ENCODE data around the gene DUSP21. TPM values are rescaled to one million over a fixed set of nuclear protein-coding genes. Genes with fewer than 3 reads are reported as not detected.

DUSP21 gene
- total RNA-seq (not detected), total RNA-seq (0 reads per million in 29 experiments)
- total RNA-seq (2013), result not detected

GRCh38 chrX:44843753-44844152, at the start of gene DUSP21:
Gene DUSP21, plus strand, starts transcription at chrX:44844021. Its CDS starts 112 bp downstream, at chrX:44844133.
- no peaks in the 10 kb centered on the region for H3K4me1 Mint-ChIP-seq
- CTCF ChIA-PET, result no interaction called here
- POLR2A ChIA-PET, result no interaction called here

DNA sequence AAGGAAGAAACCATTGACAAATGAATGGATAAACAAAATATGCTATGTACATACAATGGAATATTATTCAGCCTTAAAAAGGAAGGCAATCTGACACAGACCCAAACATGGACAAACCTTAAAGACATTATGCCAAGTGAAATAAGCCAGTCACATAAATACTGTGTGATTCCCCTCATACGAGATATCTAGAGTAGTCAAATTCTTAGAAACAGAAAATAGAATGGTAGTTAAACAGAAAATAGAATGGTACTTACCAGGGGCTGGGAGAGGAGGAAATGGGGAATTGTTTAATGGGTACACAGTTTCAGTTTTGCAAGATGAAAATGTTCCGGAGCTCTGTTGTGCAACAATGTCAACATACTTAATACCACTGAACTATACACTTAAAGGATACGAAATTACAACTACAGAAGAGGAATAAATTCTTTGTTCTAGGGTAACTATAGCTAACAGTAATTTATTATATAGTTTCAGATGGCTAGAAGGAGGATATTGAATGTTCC, 47.8 kb upstream of the DUSP21 start:
- ChIA-PET POLR2A (no interaction called here), CTCF (no interaction called here)
- H3K4me1 ChIP-seq (ENCODE audit: control insufficient read depth in 1 of 2, extremely low read depth in 1 of 2, insufficient read depth in 2 of 2, low read length in 2 of 2), result no peaks in the 10 kb centered on the region
- no peaks in the 10 kb centered on the region for H3K9me3 ChIP-seq
- no peak overlapping the region for H3K27ac ChIP-seq (ENCODE audit: low read length)
- Mint-ChIP-seq H3K4me3 (no peak overlapping the region), H3K9me3 (no peaks in the 10 kb centered on the region), H3K27ac (no peak overlapping the region), H3K4me1 (no peaks in the 10 kb centered on the region), H3K36me3 (no peaks in the 10 kb centered on the region), H3K27me3 (no peaks in the 10 kb centered on the region)
- no peak overlapping the region for H3K4me3 ChIP-seq (ENCODE audit: control insufficient read depth in 1 of 2, extremely low read depth in 1 of 2, low read length in 1 of 2)
- no peaks in the 10 kb centered on the region for H3K36me3 ChIP-seq (ENCODE audit: control insufficient read depth in 2 of 2, extremely low read depth in 1 of 2, insufficient read depth in 1 of 2, low read length in 1 of 2)
- ATAC-seq (replicated peaks in 1 of 4) (no peak), DNase-seq (no peak)
- WGBS (ENCODE audit: insufficient coverage), result no CpG with 5 or more reads among the region's 3 CpGs
- H3K27me3 ChIP-seq (replicated peaks in 1 of 2; ENCODE audit: control insufficient read depth in 2 of 2, extremely low read depth in 1 of 2, insufficient read depth in 2 of 2, low read length in 1 of 2), result no peaks in the 10 kb centered on the region

More at GRCh38 chrX:44843753-44844152, at the start of gene DUSP21:
- no peak for DNase-seq
- Mint-ChIP-seq H3K9me3 (no peaks in the 10 kb centered on the region), H3K4me3 (no peak within 1 kb of the TSS), H3K27ac (no peak within 1 kb of the TSS), H3K36me3 (no peaks in the 10 kb centered on the region), H3K27me3 (peaks cover 0 to 3% of the 10 kb centered on the region in 2 donors)
- Histone ChIP-seq H3K4me3 (ENCODE audit: control insufficient read depth in 1 of 2, extremely low read depth in 1 of 2, low read length in 1 of 2) (no peak within 1 kb of the TSS), H3K27ac (ENCODE audit: low read length) (no peak within 1 kb of the TSS), H3K4me1 (ENCODE audit: control insufficient read depth in 1 of 2, extremely low read depth in 1 of 2, insufficient read depth in 2 of 2, low read length in 2 of 2) (no peaks in the 10 kb centered on the region), H3K36me3 (ENCODE audit: control insufficient read depth in 2 of 2, extremely low read depth in 1 of 2, insufficient read depth in 1 of 2, low read length in 1 of 2) (no peaks in the 10 kb centered on the region), H3K9me3 (no peaks in the 10 kb centered on the region), H3K27me3 (replicated peaks in 1 of 2; ENCODE audit: control insufficient read depth in 2 of 2, extremely low read depth in 1 of 2, insufficient read depth in 2 of 2, low read length in 1 of 2) (no peaks in the 10 kb centered on the region)
- no peak for ATAC-seq (replicated peaks in 1 of 4)
- WGBS (ENCODE audit: insufficient coverage), result 100% methylated on average over 4 of the region's 16 CpGs

DNA sequence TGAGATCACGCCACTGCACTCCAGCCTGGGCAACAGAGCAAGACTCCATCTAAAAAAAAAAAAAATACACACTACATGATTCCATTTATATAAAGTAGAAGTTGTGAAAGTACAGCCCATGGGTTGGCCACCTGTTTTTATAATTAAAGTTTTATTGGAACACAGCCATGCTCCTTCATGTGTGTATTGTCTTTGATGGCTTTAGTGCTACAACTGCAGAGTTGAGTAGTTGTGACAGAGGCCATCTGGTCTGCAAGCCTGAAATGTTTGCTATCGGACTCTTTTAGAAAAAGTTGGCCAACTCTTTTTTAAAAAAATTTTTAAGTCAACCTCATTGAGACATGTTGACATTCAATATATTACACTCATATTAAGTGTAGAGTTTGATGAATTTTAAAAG, 41.2 kb upstream of the DUSP21 start:
- Mint-ChIP-seq H3K36me3 (no peaks in the 10 kb centered on the region), H3K27ac (no peak overlapping the region), H3K9me3 (no peaks in the 10 kb centered on the region), H3K27me3 (no peaks in the 10 kb centered on the region), H3K4me3 (no peak overlapping the region), H3K4me1 (no peaks in the 10 kb centered on the region)
- H3K4me3 ChIP-seq (ENCODE audit: control insufficient read depth in 1 of 2, extremely low read depth in 1 of 2, low read length in 1 of 2), result no peak overlapping the region
- no peaks in the 10 kb centered on the region for H3K27me3 ChIP-seq (replicated peaks in 1 of 2; ENCODE audit: control insufficient read depth in 2 of 2, extremely low read depth in 1 of 2, insufficient read depth in 2 of 2, low read length in 1 of 2)
- H3K4me1 ChIP-seq (ENCODE audit: control insufficient read depth in 1 of 2, extremely low read depth in 1 of 2, insufficient read depth in 2 of 2, low read length in 2 of 2), result no peaks in the 10 kb centered on the region
- DNase-seq, result no peak
- CTCF ChIA-PET, result no interaction called here
- WGBS (ENCODE audit: insufficient coverage), result no CpG with 5 or more reads among the region's 2 CpGs
- POLR2A ChIA-PET, result no interaction called here
- H3K9me3 ChIP-seq, result no peaks in the 10 kb centered on the region
- no peaks in the 10 kb centered on the region for H3K36me3 ChIP-seq (ENCODE audit: control insufficient read depth in 2 of 2, extremely low read depth in 1 of 2, insufficient read depth in 1 of 2, low read length in 1 of 2)
- no peak overlapping the region for H3K27ac ChIP-seq (ENCODE audit: low read length)
- ATAC-seq (replicated peaks in 1 of 4), result no peak

DNA sequence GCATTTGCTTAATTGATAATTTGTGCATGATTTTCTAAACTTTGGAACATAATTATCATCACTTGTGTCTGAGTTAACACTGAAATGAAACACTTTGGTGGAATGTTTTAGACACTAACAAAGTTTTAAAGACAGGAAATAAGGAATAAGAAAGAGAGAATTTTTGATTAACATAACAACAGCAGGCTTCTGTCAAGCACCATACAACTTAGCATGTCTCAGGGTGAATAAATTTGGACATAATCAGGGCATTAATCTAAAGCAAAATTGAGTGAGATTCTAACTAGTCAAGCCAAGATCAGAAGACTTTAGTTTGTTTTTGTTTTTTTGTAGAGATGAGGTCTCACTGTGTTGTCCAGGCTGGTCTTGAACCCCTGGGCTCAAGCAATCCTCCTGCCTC, 28.1 kb upstream of the DUSP21 start:
- Mint-ChIP-seq H3K4me3 (no peak overlapping the region), H3K36me3 (no peaks in the 10 kb centered on the region), H3K27me3 (peaks cover 0 to 10% of the 10 kb centered on the region in 2 donors), H3K27ac (no peak overlapping the region), H3K4me1 (no peaks in the 10 kb centered on the region), H3K9me3 (no peaks in the 10 kb centered on the region)
- DNase-seq, result no peak
- Histone ChIP-seq H3K27me3 (replicated peaks in 1 of 2; ENCODE audit: control insufficient read depth in 2 of 2, extremely low read depth in 1 of 2, insufficient read depth in 2 of 2, low read length in 1 of 2) (no peaks in the 10 kb centered on the region), H3K4me3 (ENCODE audit: control insufficient read depth in 1 of 2, extremely low read depth in 1 of 2, low read length in 1 of 2) (no peak overlapping the region), H3K36me3 (ENCODE audit: control insufficient read depth in 2 of 2, extremely low read depth in 1 of 2, insufficient read depth in 1 of 2, low read length in 1 of 2) (no peaks in the 10 kb centered on the region), H3K9me3 (no peaks in the 10 kb centered on the region), H3K4me1 (ENCODE audit: control insufficient read depth in 1 of 2, extremely low read depth in 1 of 2, insufficient read depth in 2 of 2, low read length in 2 of 2) (no peaks in the 10 kb centered on the region), H3K27ac (ENCODE audit: low read length) (no peak overlapping the region)
- POLR2A ChIA-PET, result no interaction called here
- CTCF ChIA-PET, result no interaction called here
- no peak for ATAC-seq (replicated peaks in 1 of 4)

DNA sequence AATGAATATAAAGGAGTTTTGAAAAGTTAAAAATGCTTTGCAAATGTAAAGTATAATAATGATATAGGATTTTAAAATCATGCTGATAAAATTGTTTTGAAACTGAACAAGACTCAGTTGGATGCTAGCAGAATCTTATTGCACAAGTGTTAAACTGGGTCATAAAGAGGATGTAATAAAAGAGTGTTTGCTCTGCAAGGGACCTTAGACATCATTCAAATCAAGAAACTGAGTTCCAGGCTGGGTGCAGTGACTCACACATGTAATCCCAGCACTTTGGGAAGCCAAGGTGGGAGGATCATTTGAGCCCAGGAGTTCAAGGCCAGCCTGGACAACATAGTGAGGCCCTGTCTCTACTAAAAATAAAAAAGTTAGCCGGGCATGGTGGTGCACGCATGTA, 27.5 kb upstream of the DUSP21 start:
- no peaks in the 10 kb centered on the region for H3K36me3 Mint-ChIP-seq
- WGBS (ENCODE audit: insufficient coverage), result no CpG with 5 or more reads among the region's 2 CpGs
- H3K27me3 Mint-ChIP-seq, result peaks cover 0 to 10% of the 10 kb centered on the region in 2 donors
- H3K9me3 ChIP-seq, result no peaks in the 10 kb centered on the region
- H3K27me3 ChIP-seq (replicated peaks in 1 of 2; ENCODE audit: control insufficient read depth in 2 of 2, extremely low read depth in 1 of 2, insufficient read depth in 2 of 2, low read length in 1 of 2), result no peaks in the 10 kb centered on the region
- POLR2A ChIA-PET, result no interaction called here
- no peak overlapping the region for H3K4me3 ChIP-seq (ENCODE audit: control insufficient read depth in 1 of 2, extremely low read depth in 1 of 2, low read length in 1 of 2)
- no peaks in the 10 kb centered on the region for H3K4me1 Mint-ChIP-seq
- no peak overlapping the region for H3K27ac ChIP-seq (ENCODE audit: low read length)
- no peak overlapping the region for H3K27ac Mint-ChIP-seq
- ATAC-seq (replicated peaks in 1 of 4) (no peak), DNase-seq (no peak)
- no peaks in the 10 kb centered on the region for H3K4me1 ChIP-seq (ENCODE audit: control insufficient read depth in 1 of 2, extremely low read depth in 1 of 2, insufficient read depth in 2 of 2, low read length in 2 of 2)
- no peaks in the 10 kb centered on the region for H3K36me3 ChIP-seq (ENCODE audit: control insufficient read depth in 2 of 2, extremely low read depth in 1 of 2, insufficient read depth in 1 of 2, low read length in 1 of 2)
- no peaks in the 10 kb centered on the region for H3K9me3 Mint-ChIP-seq
- H3K4me3 Mint-ChIP-seq, result no peak overlapping the region
- CTCF ChIA-PET, result no interaction called here

DNA sequence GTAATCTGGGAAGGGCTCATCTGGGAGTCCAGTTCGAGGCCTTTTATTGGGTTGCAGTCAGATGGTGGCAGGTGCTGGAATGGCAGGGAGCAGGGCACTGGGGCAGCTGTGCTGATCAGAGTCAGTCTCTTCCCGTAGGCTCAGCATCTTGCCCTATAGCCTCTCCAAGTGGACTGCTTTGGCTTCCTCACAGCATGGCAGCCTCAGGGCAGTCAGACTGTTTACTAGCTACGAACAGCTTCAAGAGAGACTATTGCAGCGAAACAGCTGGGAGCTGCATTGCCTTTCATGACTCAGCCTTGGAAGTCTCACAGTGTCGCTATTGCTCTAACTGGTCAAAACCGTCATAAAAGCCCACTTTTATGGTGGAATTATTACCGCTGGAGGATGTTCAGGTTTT, 26.8 kb upstream of the DUSP21 start:
- Mint-ChIP-seq H3K9me3 (peaks cover 0 to 3% (median 0%) of the 10 kb centered on the region in 3 donors), H3K27ac (no peak overlapping the region), H3K27me3 (peaks cover 0 to 10% of the 10 kb centered on the region in 2 donors), H3K36me3 (no peaks in the 10 kb centered on the region), H3K4me3 (no peak overlapping the region), H3K4me1 (no peaks in the 10 kb centered on the region)
- POLR2A ChIA-PET, result no interaction called here
- Histone ChIP-seq H3K36me3 (ENCODE audit: control insufficient read depth in 2 of 2, extremely low read depth in 1 of 2, insufficient read depth in 1 of 2, low read length in 1 of 2) (no peaks in the 10 kb centered on the region), H3K9me3 (no peaks in the 10 kb centered on the region), H3K27me3 (replicated peaks in 1 of 2; ENCODE audit: control insufficient read depth in 2 of 2, extremely low read depth in 1 of 2, insufficient read depth in 2 of 2, low read length in 1 of 2) (no peaks in the 10 kb centered on the region), H3K4me3 (ENCODE audit: control insufficient read depth in 1 of 2, extremely low read depth in 1 of 2, low read length in 1 of 2) (no peak overlapping the region), H3K27ac (ENCODE audit: low read length) (no peak overlapping the region), H3K4me1 (ENCODE audit: control insufficient read depth in 1 of 2, extremely low read depth in 1 of 2, insufficient read depth in 2 of 2, low read length in 2 of 2) (no peaks in the 10 kb centered on the region)
- WGBS (ENCODE audit: insufficient coverage), result 86% methylated on average over 3 of the region's 7 CpGs
- ATAC-seq (replicated peaks in 1 of 4) (no peak), DNase-seq (no peak)
- CTCF ChIA-PET, result no interaction called here

DNA sequence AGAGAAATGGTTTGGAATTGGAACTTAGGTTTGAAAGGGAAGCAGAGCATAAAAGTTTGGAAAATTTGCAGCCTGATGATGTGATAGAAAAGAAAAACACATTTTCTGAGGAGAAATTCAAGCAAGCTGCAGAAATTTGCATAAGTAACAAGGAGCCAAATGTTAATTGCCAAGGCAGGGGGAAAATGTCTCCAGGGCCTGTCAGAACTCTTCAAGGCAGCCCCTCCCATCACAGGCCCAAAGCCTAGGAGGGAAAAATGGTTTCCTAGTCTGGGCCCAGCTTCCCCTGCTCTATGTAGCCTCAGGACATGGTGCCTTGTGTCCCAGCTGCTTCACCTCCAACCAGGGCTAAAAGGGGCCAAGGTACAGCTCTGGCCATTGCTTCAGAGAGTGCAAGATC, 21.2 kb upstream of the DUSP21 start:
- Histone ChIP-seq H3K4me1 (ENCODE audit: control insufficient read depth in 1 of 2, extremely low read depth in 1 of 2, insufficient read depth in 2 of 2, low read length in 2 of 2) (no peaks in the 10 kb centered on the region), H3K4me3 (ENCODE audit: control insufficient read depth in 1 of 2, extremely low read depth in 1 of 2, low read length in 1 of 2) (no peak overlapping the region), H3K36me3 (ENCODE audit: control insufficient read depth in 2 of 2, extremely low read depth in 1 of 2, insufficient read depth in 1 of 2, low read length in 1 of 2) (no peaks in the 10 kb centered on the region), H3K27me3 (replicated peaks in 1 of 2; ENCODE audit: control insufficient read depth in 2 of 2, extremely low read depth in 1 of 2, insufficient read depth in 2 of 2, low read length in 1 of 2) (no peaks in the 10 kb centered on the region), H3K9me3 (no peaks in the 10 kb centered on the region), H3K27ac (ENCODE audit: low read length) (no peak overlapping the region)
- ChIA-PET POLR2A (no interaction called here), CTCF (no interaction called here)
- Mint-ChIP-seq H3K9me3 (peaks cover 0 to 3% (median 0%) of the 10 kb centered on the region in 3 donors), H3K4me3 (no peak overlapping the region), H3K4me1 (no peaks in the 10 kb centered on the region), H3K36me3 (no peaks in the 10 kb centered on the region), H3K27ac (no peak overlapping the region), H3K27me3 (peaks cover 0 to 5% of the 10 kb centered on the region in 2 donors)
- ATAC-seq (replicated peaks in 1 of 4) (no peak), DNase-seq (no peak)
